ENCODE data around the gene DNMT3B. TPM values are rescaled to one million over a fixed set of nuclear protein-coding genes. Genes with fewer than 3 reads are reported as not detected.

Gene DNMT3B
- total RNA-seq, 4 donors from 2014 or later = 0.47 to 2.3 (median 0.81) TPM; not detected in 1

- TF ChIP-seq POLR2A (IDR thresholded peaks at IDR 0.05) (no peak), CTCF (IDR thresholded peaks at IDR 0.05) (no peak), EP300 (IDR thresholded peaks at IDR 0.05) (no peak), POLR2AphosphoS5 (IDR thresholded peaks at IDR 0.05) (no peak)
- ATAC-seq = no peak
- no peaks in the 10 kb centered on the region for H3K4me1 ChIP-seq
- 69 to 100% methylated on average over 1 to 2 of the region's 2 CpGs for WGBS, 2 donors (ENCODE audit: low coverage in 1 of 2)
- no peak overlapping the region for H3K4me3 ChIP-seq
- no peaks in the 10 kb centered on the region for H3K36me3 ChIP-seq
- H3K9me3 ChIP-seq = no peaks in the 10 kb centered on the region
- no peaks in the 10 kb centered on the region for H3K27me3 ChIP-seq
- H3K27ac ChIP-seq = no peak overlapping the region
Observed at GRCh38 chr20:32773223-32773622, 11.0 kb downstream of the DNMT3B start.

- H3K27ac ChIP-seq = no peak overlapping the region
- 85% methylated on average over 6 of the region's 8 CpGs; no CpG with 5 or more reads in 1 of the 2 donors for WGBS, 2 donors (ENCODE audit: low coverage in 1 of 2)
- ATAC-seq = no peak
- no peak for TF ChIP-seq POLR2A (IDR thresholded peaks at IDR 0.05)
- H3K27me3 ChIP-seq = no peaks in the 10 kb centered on the region
- H3K4me3 ChIP-seq = no peak overlapping the region
- no peaks in the 10 kb centered on the region for H3K9me3 ChIP-seq
- no peaks in the 10 kb centered on the region for H3K4me1 ChIP-seq
- no peaks in the 10 kb centered on the region for H3K36me3 ChIP-seq
Observed at GRCh38 chr20:32773855-32774254, 11.7 kb downstream of the DNMT3B start.

GRCh38 chr20:32775336-32775991, 13.3 kb downstream of the DNMT3B start:
- H3K27ac ChIP-seq = no peak overlapping the region
- WGBS, 2 donors (ENCODE audit: low coverage in 1 of 2) = 93% methylated on average over 5 of the region's 10 CpGs; no CpG with 5 or more reads in 1 of the 2 donors
- peaks cover 0 to 5% of the 10 kb centered on the region in 2 donors for H3K36me3 ChIP-seq
- no peaks in the 10 kb centered on the region for H3K9me3 ChIP-seq
- no peaks in the 10 kb centered on the region for H3K4me1 ChIP-seq
- no peaks in the 10 kb centered on the region for H3K27me3 ChIP-seq
- H3K4me3 ChIP-seq = no peak overlapping the region
- TF ChIP-seq POLR2A (IDR thresholded peaks at IDR 0.05) = no peak
- no peak for TF ChIP-seq EP300 (IDR thresholded peaks at IDR 0.05)
- no peak for TF ChIP-seq POLR2AphosphoS5 (IDR thresholded peaks at IDR 0.05)
- TF ChIP-seq CTCF (IDR thresholded peaks at IDR 0.05) = no peak
- ATAC-seq = no peak

GRCh38 chr20:32777177-32777956, 15.2 kb downstream of the DNMT3B start:
- H3K27me3 ChIP-seq = no peaks in the 10 kb centered on the region
- no peak for ATAC-seq
- TF ChIP-seq POLR2A (IDR thresholded peaks at IDR 0.05) = no peak
- no peak for TF ChIP-seq POLR2AphosphoS5 (IDR thresholded peaks at IDR 0.05)
- no peak for TF ChIP-seq CTCF (IDR thresholded peaks at IDR 0.05)
- TF ChIP-seq EP300 (IDR thresholded peaks at IDR 0.05) = no peak
- no peaks in the 10 kb centered on the region for H3K9me3 ChIP-seq
- 70 to 100% methylated on average over 1 to 5 of the region's 8 CpGs for WGBS, 2 donors (ENCODE audit: low coverage in 1 of 2)
- no peaks in the 10 kb centered on the region for H3K4me1 ChIP-seq
- peaks cover 0 to 13% of the 10 kb centered on the region in 2 donors for H3K36me3 ChIP-seq
- H3K27ac ChIP-seq = no peak overlapping the region
- H3K4me3 ChIP-seq = no peak overlapping the region

GRCh38 chr20:32779500-32780211, 17.5 kb downstream of the DNMT3B start:
- 84 to 96% methylated on average over 4 to 6 of the region's 10 CpGs for WGBS, 2 donors (ENCODE audit: low coverage in 1 of 2)
- Histone ChIP-seq H3K9me3 (no peaks in the 10 kb centered on the region), H3K4me3 (no peak overlapping the region), H3K4me1 (no peaks in the 10 kb centered on the region), H3K36me3 (peaks cover 0 to 17% of the 10 kb centered on the region in 2 donors), H3K27ac (no peak overlapping the region), H3K27me3 (no peaks in the 10 kb centered on the region)
- TF ChIP-seq CTCF (IDR thresholded peaks at IDR 0.05) = no peak
- no peak for TF ChIP-seq EP300 (IDR thresholded peaks at IDR 0.05)
- no peak for TF ChIP-seq POLR2AphosphoS5 (IDR thresholded peaks at IDR 0.05)
- TF ChIP-seq POLR2A (IDR thresholded peaks at IDR 0.05) = no peak
- no peak for ATAC-seq

All from gastroesophageal sphincter (tissue), 4 donors.